HUES6 (cell line): ENCODE results near the gene PARL.
"Not testable (repeated sequence)": the region's sequence is repeated elsewhere in the genome, so short reads cannot be mapped to it uniquely, and the experiment has no call there.

Source experiments
- H3K27ac ChIP-seq: 2 replicates; pipeline ENCODE4 v1.7.0; 2013; ENCODE audit warnings: low read depth, mild to moderate bottlenecking, low read length, inconsistent platforms
- H3K27me3 ChIP-seq: 2 replicates; pipeline ENCODE4 v1.6.1; 2013; ENCODE audit warnings: low read length; ENCODE audit not compliant: control insufficient read depth, insufficient read depth
- H3K36me3 ChIP-seq: 2 replicates; pipeline ENCODE4 v1.6.1; 2013; ENCODE audit warnings: low read length; ENCODE audit not compliant: control insufficient read depth, insufficient read depth
- H3K4me1 ChIP-seq: 2 replicates; pipeline ENCODE4 v1.6.1; 2013; ENCODE audit warnings: low read length; ENCODE audit not compliant: control insufficient read depth, insufficient read depth
- H3K4me3 ChIP-seq: 2 replicates; pipeline ENCODE4 v1.5.1; 2013; ENCODE audit warnings: low read depth, low read length
- H3K9ac ChIP-seq: one replicate; pipeline ENCODE4 v1.6.1; 2013; ENCODE audit warnings: mild to moderate bottlenecking, low read length
- H3K9me3 ChIP-seq: 2 replicates; pipeline ENCODE4 v1.6.1; 2013; ENCODE audit warnings: low read depth, low read length; ENCODE audit not compliant: control insufficient read depth, insufficient read depth

The PARL gene

DNA sequence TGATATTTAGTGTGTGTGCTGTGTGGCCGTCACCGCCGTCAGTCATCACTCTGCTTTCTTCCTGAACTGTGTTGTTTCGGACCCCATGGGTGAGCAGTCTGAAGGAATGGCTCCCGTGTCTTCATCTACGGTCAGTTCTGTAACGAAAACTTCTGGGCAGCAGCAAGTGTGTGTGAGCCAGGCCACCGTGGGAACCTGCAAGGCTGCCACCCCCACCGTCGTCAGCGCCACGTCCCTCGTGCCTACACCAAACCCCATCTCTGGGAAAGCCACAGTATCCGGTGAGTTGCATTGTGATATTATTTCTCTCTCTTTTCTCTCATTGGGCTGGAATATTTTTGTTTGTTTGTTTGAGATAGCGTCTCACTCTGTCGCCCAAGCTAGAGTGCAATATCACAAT is 94.0 kb downstream of the PARL start:
- H3K27ac ChIP-seq = no peak overlapping the region
- H3K4me3 ChIP-seq = no peak overlapping the region
- H3K27me3 ChIP-seq = no peaks in the 10 kb centered on the region
- H3K9me3 ChIP-seq = no peaks in the 10 kb centered on the region
- H3K9ac ChIP-seq = no peak overlapping the region
- H3K36me3 ChIP-seq = peaks cover 80% of the 10 kb centered on the region
- no peaks in the 10 kb centered on the region for H3K4me1 ChIP-seq

DNA sequence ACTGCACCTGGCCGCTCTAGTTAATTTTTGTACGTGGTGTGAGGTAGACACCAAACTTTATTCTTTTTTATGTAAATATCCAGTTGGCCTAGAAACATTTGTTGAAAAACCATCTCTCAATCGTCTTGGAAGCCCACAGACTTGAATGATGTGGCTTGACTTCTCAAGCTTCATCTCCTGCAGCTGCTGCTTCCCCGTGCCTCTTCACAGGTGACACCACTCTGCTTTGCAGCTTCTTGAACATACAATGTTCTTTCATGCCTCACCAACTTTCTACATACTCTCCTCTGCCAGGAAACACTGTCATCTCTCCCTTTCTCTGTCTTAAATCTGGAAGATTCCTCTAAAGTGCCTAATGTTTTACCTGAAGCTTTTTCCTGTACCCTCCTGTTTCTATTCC is 94.9 kb downstream of the PARL start:
- no peak overlapping the region for H3K27ac ChIP-seq
- no peak overlapping the region for H3K9ac ChIP-seq
- H3K36me3 ChIP-seq = peaks cover 85% of the 10 kb centered on the region
- H3K4me1 ChIP-seq = no peaks in the 10 kb centered on the region
- no peaks in the 10 kb centered on the region for H3K27me3 ChIP-seq
- H3K9me3 ChIP-seq = no peaks in the 10 kb centered on the region
- no peak overlapping the region for H3K4me3 ChIP-seq

- not testable (repeated sequence) for H3K4me1 ChIP-seq, H3K27me3 ChIP-seq, H3K9ac ChIP-seq, H3K9me3 ChIP-seq, H3K4me3 ChIP-seq, H3K27ac ChIP-seq
- H3K36me3 ChIP-seq = peaks cover 83% of the 10 kb centered on the region
Observed at GRCh38 chr3:183784503-183784902, 100.2 kb downstream of the PARL start.

GRCh38 chr3:183782576-183783276 is 102.0 kb downstream of the PARL start:
- Histone ChIP-seq H3K9me3 (no peaks in the 10 kb centered on the region), H3K27ac (no peak overlapping the region), H3K36me3 (peaks cover 85% of the 10 kb centered on the region), H3K4me1 (no peaks in the 10 kb centered on the region), H3K9ac (no peak overlapping the region), H3K4me3 (no peak overlapping the region), H3K27me3 (no peaks in the 10 kb centered on the region)

GRCh38 chr3:183781246-183781645 is 103.4 kb downstream of the PARL start:
- peaks cover 87% of the 10 kb centered on the region for H3K36me3 ChIP-seq
- no peak overlapping the region for H3K9ac ChIP-seq
- no peak overlapping the region for H3K4me3 ChIP-seq
- H3K4me1 ChIP-seq = no peaks in the 10 kb centered on the region
- no peak overlapping the region for H3K27ac ChIP-seq
- no peaks in the 10 kb centered on the region for H3K27me3 ChIP-seq
- no peaks in the 10 kb centered on the region for H3K9me3 ChIP-seq

DNA sequence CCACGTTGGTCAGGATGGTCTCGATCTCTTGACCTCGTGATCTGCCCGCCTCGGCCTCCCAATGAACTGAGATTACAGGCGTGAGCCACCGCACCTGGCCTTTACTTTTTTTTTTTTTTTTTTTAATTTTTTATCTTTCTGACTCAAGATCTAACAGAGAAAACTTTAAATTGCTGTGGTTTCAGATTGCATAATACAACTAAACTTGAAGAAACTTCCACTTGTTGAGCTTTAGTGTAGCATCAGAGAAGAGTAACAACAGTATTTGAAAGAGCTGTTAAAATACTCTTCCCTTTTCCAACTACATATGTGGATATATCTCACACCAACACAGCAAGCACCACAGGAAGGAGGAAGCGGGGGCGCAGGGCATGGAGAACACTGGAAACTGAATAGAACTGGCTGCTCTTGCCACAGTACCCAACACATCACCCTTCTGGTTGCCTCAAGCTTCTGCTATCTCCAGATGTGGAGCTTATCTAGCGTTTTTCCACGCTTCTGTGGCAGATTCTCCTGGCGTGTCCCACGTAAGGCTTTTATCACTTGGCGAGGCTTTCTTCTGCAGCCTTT is 104.7 kb downstream of the PARL start:
- no peaks in the 10 kb centered on the region for H3K27me3 ChIP-seq
- H3K4me1 ChIP-seq = no peaks in the 10 kb centered on the region
- H3K9ac ChIP-seq = no peak overlapping the region
- H3K9me3 ChIP-seq = no peaks in the 10 kb centered on the region
- H3K36me3 ChIP-seq = peaks cover 90% of the 10 kb centered on the region
- H3K4me3 ChIP-seq = no peak overlapping the region
- no peak overlapping the region for H3K27ac ChIP-seq
